ENCODE data around the gene ANKS1A. TPM values are rescaled to one million over a fixed set of nuclear protein-coding genes. Genes with fewer than 3 reads are reported as not detected.

The ANKS1A gene
- total RNA-seq, 1 donor from 2014 or later, result 48.1 TPM

DNA sequence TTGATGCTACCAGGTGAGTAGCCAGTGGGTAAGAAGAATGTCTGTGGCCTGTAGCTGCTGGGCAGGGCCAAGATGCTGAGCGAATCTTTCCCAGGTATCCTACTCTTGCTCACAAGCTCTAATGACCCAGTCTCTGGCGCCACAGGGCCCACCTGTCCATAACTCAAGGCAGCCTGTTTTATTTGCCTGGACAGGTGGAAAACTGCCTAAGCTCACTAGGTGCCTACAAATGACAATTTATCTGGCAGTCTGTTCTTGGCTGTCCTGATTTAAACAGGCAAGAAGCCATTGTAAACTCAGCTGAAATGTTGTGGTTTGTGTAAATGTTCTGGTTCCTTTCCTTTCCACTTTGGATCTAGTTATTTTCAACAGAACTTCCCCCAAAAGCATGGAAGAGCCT is 138.8 kb downstream of the ANKS1A start:
- no peaks in the 10 kb centered on the region for H3K27me3 ChIP-seq (ENCODE audit: low read depth)
- H3K9me3 ChIP-seq, result no peaks in the 10 kb centered on the region
- no peak for TF ChIP-seq CTCF (IDR thresholded peaks at IDR 0.05)
- H3K27ac ChIP-seq, result peak overlapping the region; percentile 26
- peaks cover 57% of the 10 kb centered on the region for H3K4me1 ChIP-seq
- no peak for ATAC-seq
- no peak for DNase-seq
- H3K4me3 ChIP-seq, result no peak overlapping the region
- intact Hi-C loops (cut with DNase I), result no loop called here
- H3K36me3 ChIP-seq, result peaks cover 22% of the 10 kb centered on the region

DNA sequence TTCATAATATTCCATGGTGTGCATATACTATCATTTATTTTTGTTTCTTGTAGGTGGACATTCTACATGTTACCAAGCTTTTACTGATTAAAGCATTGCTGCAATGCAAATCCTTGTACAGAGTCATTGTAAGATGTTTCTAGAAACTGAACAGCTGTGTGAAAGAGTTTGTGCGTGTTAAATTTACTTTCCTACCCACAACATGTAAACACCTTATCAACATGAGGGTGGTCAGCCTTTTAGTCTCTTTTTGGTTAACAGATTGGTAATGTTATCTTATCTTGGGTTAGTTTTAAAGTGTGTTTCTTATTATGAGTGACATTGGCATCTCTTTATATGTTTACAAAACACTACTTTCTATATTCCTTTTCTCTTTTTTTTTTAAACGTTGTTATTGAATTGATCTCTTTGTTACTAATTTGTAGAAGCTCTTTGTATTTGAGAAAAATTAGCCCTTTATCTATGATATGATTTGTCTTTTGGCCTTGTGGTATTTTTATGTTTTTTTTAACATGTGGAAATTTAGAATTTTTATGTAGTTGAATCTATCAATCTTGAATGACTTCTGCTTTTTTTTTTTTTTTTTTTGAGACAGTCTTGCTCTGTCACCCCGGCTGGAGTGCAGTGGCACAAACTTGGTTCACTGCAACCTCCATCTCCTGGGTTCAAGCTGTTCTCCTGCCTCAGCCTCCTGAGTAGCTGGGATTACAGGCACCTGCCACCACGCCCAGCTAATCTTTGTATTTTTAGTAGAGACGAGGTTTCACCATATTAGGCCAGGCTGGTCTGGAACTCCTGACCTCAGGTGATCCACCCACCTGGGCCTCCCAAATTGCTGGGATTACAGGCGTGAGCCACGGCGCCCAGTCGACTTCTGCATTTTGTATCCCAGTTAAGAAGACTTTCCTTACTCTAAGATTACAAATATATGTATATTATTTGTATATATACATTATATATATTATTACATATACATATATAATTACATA is 140.0 kb downstream of the ANKS1A start:
- peaks cover 55% of the 10 kb centered on the region for H3K4me1 ChIP-seq
- H3K4me3 ChIP-seq, result no peak overlapping the region
- ATAC-seq (no peak), DNase-seq (no peak)
- no peaks in the 10 kb centered on the region for H3K27me3 ChIP-seq (ENCODE audit: low read depth)
- no peak overlapping the region for H3K27ac ChIP-seq
- no peaks in the 10 kb centered on the region for H3K9me3 ChIP-seq
- no peak for TF ChIP-seq CTCF (IDR thresholded peaks at IDR 0.05)
- peaks cover 22% of the 10 kb centered on the region for H3K36me3 ChIP-seq
- intact Hi-C loops (cut with DNase I), result no loop called here

- ATAC-seq, result no peak
- Histone ChIP-seq H3K4me3 (no peak overlapping the region), H3K27ac (no peak overlapping the region), H3K27me3 (ENCODE audit: low read depth) (no peaks in the 10 kb centered on the region), H3K36me3 (peaks cover 22% of the 10 kb centered on the region), H3K4me1 (peaks cover 55% of the 10 kb centered on the region), H3K9me3 (no peaks in the 10 kb centered on the region)
- no peak for DNase-seq
- intact Hi-C loops (cut with DNase I), result no loop called here
- no peak for TF ChIP-seq CTCF (IDR thresholded peaks at IDR 0.05)
Measured at GRCh38 chr6:35030099-35030498, 141.0 kb downstream of the ANKS1A start.

- Histone ChIP-seq H3K9me3 (no peaks in the 10 kb centered on the region), H3K27ac (no peak overlapping the region), H3K4me3 (no peak overlapping the region), H3K4me1 (peaks cover 55% of the 10 kb centered on the region), H3K36me3 (peaks cover 22% of the 10 kb centered on the region), H3K27me3 (ENCODE audit: low read depth) (no peaks in the 10 kb centered on the region)
- TF ChIP-seq CTCF (IDR thresholded peaks at IDR 0.05), result no peak
- intact Hi-C loops (cut with DNase I), result no loop called here
- DNase-seq, result no peak
- ATAC-seq, result no peak
Measured at GRCh38 chr6:35031611-35032529, 142.8 kb downstream of the ANKS1A start.

GRCh38 chr6:35033683-35034082 is 144.6 kb downstream of the ANKS1A start:
- DNase-seq, result no peak
- intact Hi-C loops (cut with DNase I), result no loop called here
- Histone ChIP-seq H3K9me3 (no peaks in the 10 kb centered on the region), H3K36me3 (peaks cover 11% of the 10 kb centered on the region), H3K27me3 (ENCODE audit: low read depth) (no peaks in the 10 kb centered on the region), H3K4me1 (peaks cover 52% of the 10 kb centered on the region), H3K27ac (peak overlapping the region; percentile 80), H3K4me3 (no peak overlapping the region)
- no peak for ATAC-seq
- TF ChIP-seq CTCF (IDR thresholded peaks at IDR 0.05), result no peak
